ENCODE results near the gene TARM1.

Gene TARM1

DNA sequence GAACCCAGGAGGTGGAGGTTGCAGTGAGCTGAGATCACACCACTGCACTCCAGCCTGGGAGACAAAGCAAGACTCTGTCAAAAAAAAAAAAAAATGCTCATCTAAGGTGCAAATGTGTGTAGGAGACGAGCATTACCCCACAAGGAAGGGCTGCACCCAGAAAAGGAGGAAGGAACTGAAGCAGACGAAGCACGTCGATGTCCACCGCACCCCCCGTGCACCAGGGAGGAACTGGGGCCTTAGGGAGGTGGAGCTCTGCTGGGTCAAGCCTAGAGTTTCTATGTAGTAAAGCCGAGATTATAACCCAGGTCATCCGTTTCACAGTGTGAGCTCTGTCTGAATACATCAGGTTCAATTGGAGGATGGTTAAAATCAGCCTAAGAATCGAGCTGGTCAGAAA is 18.5 kb downstream of the TARM1 start:
- H3K9ac ChIP-seq (ENCODE audit: low read length): no peak overlapping the region

DNA sequence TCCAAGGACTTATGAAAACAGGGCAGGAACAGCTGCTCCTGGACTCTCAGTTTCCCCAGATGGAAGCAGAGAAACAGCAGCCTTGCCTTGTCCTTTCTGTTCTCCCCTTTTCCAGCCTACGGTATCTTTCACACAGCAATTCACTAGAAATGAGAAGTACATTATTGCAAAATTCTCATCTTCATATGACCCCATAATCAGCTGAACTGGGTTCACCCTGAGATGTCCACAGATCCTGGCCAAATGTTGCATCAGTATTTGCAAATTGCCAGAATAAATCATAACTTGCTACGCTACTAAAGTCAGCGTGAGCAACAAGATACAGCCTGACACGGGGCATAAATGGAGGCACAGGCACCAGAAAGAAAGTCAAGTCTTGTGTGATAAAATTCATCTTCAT is 33.5 kb downstream of the TARM1 start:
- TF ChIP-seq, protein P1, sequence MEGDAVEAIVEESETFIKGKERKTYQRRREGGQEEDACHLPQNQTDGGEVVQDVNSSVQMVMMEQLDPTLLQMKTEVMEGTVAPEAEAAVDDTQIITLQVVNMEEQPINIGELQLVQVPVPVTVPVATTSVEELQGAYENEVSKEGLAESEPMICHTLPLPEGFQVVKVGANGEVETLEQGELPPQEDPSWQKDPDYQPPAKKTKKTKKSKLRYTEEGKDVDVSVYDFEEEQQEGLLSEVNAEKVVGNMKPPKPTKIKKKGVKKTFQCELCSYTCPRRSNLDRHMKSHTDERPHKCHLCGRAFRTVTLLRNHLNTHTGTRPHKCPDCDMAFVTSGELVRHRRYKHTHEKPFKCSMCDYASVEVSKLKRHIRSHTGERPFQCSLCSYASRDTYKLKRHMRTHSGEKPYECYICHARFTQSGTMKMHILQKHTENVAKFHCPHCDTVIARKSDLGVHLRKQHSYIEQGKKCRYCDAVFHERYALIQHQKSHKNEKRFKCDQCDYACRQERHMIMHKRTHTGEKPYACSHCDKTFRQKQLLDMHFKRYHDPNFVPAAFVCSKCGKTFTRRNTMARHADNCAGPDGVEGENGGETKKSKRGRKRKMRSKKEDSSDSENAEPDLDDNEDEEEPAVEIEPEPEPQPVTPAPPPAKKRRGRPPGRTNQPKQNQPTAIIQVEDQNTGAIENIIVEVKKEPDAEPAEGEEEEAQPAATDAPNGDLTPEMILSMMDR (IDR thresholded peaks at IDR 0.05; ENCODE audit: low read length): no peak
- no peak for TF ChIP-seq EZH2phosphoT487 (IDR thresholded peaks at IDR 0.05; ENCODE audit: low read length)
- Histone ChIP-seq H3K27me3 (replicated peaks; ENCODE audit: insufficient read depth, low read length) (peaks cover 38% of the 10 kb centered on the region), H3K27ac (ENCODE audit: low read length) (no peak overlapping the region), H3K9me2 (replicated peaks; ENCODE audit: insufficient read depth, low read length) (no peaks in the 10 kb centered on the region), H3K9me3 (replicated peaks; ENCODE audit: insufficient read depth, low read length) (no peaks in the 10 kb centered on the region), H3K4me3 (ENCODE audit: low read length) (no peak overlapping the region), H4K20me1 (ENCODE audit: insufficient read depth, low read length) (no peaks in the 10 kb centered on the region), H2AFZ (ENCODE audit: low read length) (no peak overlapping the region), H3K9ac (ENCODE audit: low read length) (no peak overlapping the region), H3K4me2 (ENCODE audit: low read depth, low read length) (no peak overlapping the region), H3K4me1 (ENCODE audit: low read length) (no peaks in the 10 kb centered on the region), H3K36me3 (replicated peaks; ENCODE audit: insufficient read depth, low read length) (no peaks in the 10 kb centered on the region), H3F3A (ENCODE audit: insufficient read depth, low read length) (no peaks in the 10 kb centered on the region), H3K79me2 (ENCODE audit: low read length) (no peaks in the 10 kb centered on the region)
- no peak for DNase-seq

More for the DNA sequence above, 18.5 kb downstream of the TARM1 start:
- TF ChIP-seq, protein P1 (IDR thresholded peaks at IDR 0.05; ENCODE audit: low read length): no peak
- no peak for TF ChIP-seq EZH2 (optimal IDR thresholded peaks at IDR 0.05; ENCODE audit: low read depth, low read length)
- TF ChIP-seq EZH2phosphoT487 (IDR thresholded peaks at IDR 0.05; ENCODE audit: low read length): no peak
- Histone ChIP-seq H3K79me2 (ENCODE audit: low read length) (no peaks in the 10 kb centered on the region), H3K27ac (ENCODE audit: low read length) (no peak overlapping the region), H3K4me2 (ENCODE audit: low read depth, low read length) (no peak overlapping the region), H2AFZ (ENCODE audit: low read length) (no peak overlapping the region), H3K27me3 (replicated peaks; ENCODE audit: insufficient read depth, low read length) (peaks cover 38% of the 10 kb centered on the region), H4K20me1 (ENCODE audit: insufficient read depth, low read length) (no peaks in the 10 kb centered on the region), H3F3A (ENCODE audit: insufficient read depth, low read length) (no peaks in the 10 kb centered on the region), H3K9me3 (replicated peaks; ENCODE audit: insufficient read depth, low read length) (no peaks in the 10 kb centered on the region), H3K4me3 (ENCODE audit: low read length) (no peak overlapping the region), H3K9me2 (replicated peaks; ENCODE audit: insufficient read depth, low read length) (no peaks in the 10 kb centered on the region), H3K4me1 (ENCODE audit: low read length) (no peaks in the 10 kb centered on the region), H3K36me3 (replicated peaks; ENCODE audit: insufficient read depth, low read length) (no peaks in the 10 kb centered on the region)
- no peak for DNase-seq

DNA sequence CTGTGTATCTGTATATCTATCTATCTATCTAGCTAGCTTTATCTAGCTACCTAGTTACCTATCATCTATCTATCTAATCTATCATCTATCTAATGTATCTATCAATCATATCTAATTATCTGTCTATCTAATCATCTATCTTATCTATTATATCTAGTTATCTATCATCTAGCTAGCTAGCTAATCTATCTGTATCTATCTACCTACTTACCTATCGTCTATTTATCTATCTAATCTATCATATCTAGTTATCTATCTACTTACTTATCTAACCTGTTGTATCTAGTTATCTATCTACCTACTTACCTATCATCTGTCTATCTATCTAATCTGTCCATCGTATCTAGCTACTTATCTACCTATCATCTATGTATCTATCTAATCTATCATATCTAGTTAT is 35.4 kb downstream of the TARM1 start:
- H3K9me2 ChIP-seq (replicated peaks; ENCODE audit: insufficient read depth, low read length): no peaks in the 10 kb centered on the region

More for the DNA sequence above, 35.4 kb downstream of the TARM1 start:
- DNase-seq: no peak
- H3K9me3 ChIP-seq (replicated peaks; ENCODE audit: insufficient read depth, low read length): no peaks in the 10 kb centered on the region
- H4K20me1 ChIP-seq (ENCODE audit: insufficient read depth, low read length): no peaks in the 10 kb centered on the region
- H3K4me1 ChIP-seq (ENCODE audit: low read length): no peaks in the 10 kb centered on the region
- peaks cover 38% of the 10 kb centered on the region for H3K27me3 ChIP-seq (replicated peaks; ENCODE audit: insufficient read depth, low read length)
- no peaks in the 10 kb centered on the region for H3K79me2 ChIP-seq (ENCODE audit: low read length)
- H2AFZ ChIP-seq (ENCODE audit: low read length): no peak overlapping the region
- no peaks in the 10 kb centered on the region for H3F3A ChIP-seq (ENCODE audit: insufficient read depth, low read length)
- no peak overlapping the region for H3K4me3 ChIP-seq (ENCODE audit: low read length)
- no peak for TF ChIP-seq EZH2 (optimal IDR thresholded peaks at IDR 0.05; ENCODE audit: low read depth, low read length)
- TF ChIP-seq, protein P1 (IDR thresholded peaks at IDR 0.05; ENCODE audit: low read length): no peak
- no peak for TF ChIP-seq EZH2phosphoT487 (IDR thresholded peaks at IDR 0.05; ENCODE audit: low read length)
- no peak overlapping the region for H3K9ac ChIP-seq (ENCODE audit: low read length)
- no peaks in the 10 kb centered on the region for H3K36me3 ChIP-seq (replicated peaks; ENCODE audit: insufficient read depth, low read length)
- H3K27ac ChIP-seq (ENCODE audit: low read length): no peak overlapping the region
- H3K4me2 ChIP-seq (ENCODE audit: low read depth, low read length): no peak overlapping the region

All from MM.1S (cell line).